ENCODE results near the gene MUC5AC.
"Not testable (repeated sequence)": the region's sequence is repeated elsewhere in the genome, so short reads cannot be mapped to it uniquely, and the experiment has no call there.

The MUC5AC gene

DNA sequence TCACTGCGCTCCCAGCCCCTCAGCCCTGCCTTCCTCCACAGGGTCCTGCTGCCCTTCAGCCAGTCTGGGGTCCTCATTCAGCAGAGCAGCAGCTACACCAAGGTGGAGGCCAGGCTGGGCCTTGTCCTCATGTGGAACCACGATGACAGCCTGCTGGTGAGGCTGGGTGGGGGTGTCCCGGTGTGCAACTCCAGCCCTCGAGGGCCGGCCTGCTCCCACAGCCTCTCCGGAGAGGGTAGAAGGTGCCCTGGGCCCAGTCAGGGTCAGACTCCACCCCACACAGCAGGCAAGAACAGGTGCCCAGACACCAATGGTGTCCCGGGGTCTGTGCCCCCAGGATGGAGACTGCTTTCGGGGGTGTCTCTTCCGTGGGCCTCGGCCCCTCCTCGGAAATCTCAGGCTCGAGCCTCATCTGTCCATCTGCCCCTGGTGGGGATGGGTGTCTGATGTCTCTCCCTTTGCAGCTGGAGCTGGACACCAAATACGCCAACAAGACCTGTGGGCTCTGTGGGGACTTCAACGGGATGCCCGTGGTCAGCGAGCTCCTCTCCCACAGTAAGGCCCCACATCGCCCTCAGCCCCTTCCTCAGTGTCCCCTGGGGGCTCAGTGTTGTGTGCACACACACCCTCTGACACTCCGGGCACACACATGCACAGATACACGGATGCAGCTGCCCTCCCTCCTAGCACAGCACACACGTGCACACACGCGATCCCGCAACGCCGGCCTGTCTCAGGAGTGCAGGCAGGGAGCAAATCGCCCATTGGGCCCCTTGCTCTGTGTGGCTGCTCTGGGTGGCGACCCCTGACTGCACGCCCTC is 4.9 kb downstream of the MUC5AC start:
- no peak for DNase-seq

DNA sequence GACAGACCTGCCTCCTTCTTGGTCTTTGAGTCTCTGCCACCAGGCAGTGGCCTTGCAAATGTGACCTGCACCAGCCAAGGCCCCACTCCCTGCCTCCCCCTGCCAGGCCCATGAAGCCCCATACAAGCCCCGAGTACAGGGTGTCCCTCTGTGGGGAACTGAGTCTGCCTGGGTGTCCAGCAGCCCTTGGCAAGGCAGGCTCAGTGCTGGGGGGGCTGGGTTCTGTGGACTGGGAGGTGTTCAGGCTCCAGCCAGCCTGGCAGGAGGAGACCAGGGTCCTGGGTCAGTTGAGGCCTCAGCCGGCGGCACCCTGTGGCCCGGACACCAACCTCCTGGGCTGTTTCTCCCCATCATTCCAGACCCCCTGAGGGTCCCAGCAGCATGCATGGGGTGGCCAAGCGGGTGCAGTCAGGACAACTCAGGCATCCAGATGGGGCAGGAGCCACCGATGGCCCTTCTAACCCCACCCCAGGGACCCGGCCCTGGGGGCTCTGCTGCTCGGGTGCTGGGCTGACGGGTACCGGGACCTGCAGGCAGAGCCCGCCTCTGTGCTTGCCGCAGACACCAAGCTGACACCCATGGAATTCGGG is 5.7 kb downstream of the MUC5AC start:
- no peak for DNase-seq

DNA sequence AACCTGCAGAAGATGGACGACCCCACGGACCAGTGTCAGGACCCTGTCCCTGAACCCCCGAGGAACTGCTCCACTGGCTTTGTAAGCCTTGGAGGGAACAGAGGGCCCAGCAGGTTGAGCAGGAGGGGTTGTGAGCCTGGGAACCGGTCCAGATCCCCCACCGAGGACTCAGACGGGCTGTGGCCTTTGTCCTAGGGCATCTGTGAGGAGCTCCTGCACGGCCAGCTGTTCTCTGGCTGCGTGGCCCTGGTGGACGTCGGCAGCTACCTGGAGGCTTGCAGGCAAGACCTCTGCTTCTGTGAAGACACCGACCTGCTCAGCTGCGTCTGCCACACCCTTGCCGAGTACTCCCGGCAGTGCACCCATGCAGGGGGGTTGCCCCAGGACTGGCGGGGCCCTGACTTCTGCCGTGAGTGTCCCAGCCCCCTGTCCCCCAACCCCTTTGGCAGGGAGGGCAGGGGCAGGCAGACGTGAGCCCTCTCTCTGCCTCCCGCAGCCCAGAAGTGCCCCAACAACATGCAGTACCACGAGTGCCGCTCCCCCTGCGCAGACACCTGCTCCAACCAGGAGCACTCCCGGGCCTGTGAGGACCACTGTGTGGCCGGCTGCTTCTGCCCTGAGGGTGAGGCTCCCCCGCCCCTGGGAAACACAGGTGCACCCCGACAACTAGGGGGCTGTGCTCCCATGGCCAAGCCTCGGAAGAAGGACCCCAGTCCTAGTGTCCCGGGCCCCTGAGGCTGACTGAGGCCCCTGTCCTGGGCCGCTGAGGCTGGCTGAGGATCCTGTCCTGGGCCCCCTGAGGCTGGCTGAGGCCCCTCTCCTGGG is 6.4 kb downstream of the MUC5AC start:
- no peak for DNase-seq

DNA sequence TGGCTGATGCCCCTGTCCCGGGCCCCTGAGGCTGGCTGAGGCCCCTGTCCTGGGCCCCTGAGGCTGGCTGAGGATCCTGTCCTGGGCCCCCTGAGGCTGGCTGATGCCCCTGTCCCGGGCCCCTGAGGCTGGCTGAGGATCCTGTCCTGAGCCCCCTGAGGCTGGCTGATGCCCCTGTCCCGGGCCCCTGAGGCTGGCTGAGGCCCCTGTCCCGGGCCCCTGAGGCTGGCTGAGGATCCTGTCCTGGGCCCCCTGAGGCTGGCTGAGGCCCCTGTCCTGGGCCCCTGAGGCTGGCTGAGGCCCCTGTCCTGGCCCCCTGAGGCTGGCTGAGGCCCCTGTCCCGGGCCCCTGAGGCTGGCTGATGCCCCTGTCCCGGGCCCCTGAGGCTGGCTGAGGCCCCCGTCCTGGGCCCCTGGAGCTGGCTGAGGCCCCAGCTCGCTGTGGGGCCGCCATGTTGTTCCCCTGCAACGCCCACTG is 7.1 kb downstream of the MUC5AC start:
- DNase-seq = not testable (repeated sequence)

DNA sequence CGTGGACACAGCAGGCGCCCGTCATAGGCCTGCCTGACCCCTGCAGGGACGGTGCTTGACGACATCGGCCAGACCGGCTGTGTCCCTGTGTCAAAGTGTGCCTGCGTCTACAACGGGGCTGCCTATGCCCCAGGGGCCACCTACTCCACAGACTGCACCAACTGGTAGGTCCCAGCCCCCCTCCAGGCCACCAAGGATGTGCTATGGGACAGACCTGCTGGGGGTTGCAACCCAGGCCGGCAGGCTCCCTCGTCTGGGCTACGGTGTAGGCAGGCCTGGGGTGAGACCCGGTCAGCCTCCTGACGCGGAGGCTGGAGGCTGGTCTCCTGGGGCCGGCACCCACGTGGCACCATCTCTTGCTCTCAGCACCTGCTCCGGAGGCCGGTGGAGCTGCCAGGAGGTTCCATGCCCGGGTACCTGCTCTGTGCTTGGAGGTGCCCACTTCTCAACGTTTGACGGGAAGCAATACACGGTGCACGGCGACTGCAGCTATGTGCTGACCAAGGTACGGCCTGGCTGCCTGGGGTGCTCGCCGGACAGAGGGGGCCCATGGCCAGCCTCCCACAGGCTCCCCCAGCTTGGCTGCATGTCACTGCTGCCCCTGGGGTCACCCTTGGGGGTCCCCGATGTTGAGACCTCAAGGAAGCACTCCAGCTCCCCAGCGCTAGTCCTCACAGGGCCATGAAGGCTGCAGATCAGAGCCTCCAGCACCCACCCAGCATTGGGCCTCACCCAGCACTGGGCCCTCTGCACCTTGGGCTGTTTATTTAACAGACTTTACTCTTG is 7.7 kb downstream of the MUC5AC start:
- DNase-seq = no peak

DNA sequence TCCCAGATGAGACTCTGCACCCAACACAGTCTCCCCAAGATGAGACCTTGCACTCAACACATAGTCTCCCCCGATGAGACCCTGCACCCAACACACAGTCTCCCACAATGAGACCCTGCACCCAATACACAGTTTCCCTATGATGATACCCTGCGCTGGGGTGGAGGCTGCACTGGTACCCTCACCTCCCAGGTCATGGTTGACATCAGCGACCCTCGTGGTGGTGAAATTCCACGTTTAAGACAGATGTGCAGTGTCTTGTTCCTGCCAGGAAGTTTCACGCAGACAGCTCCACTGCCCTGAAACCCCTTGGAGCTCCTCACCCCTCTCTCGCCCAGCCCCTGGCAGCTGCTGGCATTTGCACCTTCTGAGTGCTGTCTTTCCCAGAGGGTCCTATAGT is 9.5 kb downstream of the MUC5AC start:
- DNase-seq = no peak

DNA sequence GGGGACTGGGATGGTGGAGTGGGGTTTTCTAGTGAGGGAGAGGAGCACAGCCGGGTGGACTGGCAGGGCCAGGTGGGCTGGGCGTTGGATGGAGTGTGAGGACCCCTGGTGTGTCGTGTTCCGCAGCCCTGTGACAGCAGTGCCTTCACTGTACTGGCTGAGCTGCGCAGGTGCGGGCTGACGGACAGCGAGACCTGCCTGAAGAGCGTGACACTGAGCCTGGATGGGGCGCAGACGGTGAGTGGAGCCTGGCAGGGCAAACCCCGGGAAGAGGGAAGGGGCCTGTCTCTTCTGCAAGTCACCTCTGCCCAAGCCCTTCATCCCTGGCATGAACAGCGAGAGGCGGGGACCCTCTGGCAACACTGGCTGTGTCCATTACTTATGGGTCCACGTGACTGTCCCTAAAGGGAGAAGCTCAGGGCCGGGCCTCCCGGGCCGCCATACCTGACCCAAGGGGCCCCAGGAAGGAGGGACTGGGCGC is 10.0 kb downstream of the MUC5AC start:
- no peak for DNase-seq

DNA sequence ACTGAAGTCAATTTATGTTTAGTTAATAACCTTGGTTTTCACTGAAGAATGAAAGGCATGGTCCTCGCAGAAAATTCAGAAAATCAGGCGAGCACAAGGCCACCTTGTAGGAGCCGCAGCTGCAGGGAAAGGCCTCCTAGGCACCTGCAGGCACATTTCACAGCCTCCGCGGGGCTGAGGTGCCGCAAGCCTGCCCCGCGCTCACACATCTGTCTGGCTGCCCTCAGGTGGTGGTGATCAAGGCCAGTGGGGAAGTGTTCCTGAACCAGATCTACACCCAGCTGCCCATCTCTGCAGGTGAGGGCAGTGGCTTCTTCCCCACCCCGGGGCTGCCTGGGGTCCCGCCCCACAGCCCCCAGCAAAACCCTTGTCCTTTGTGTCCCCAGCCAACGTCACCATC is 10.5 kb downstream of the MUC5AC start:
- DNase-seq = no peak

DNA sequence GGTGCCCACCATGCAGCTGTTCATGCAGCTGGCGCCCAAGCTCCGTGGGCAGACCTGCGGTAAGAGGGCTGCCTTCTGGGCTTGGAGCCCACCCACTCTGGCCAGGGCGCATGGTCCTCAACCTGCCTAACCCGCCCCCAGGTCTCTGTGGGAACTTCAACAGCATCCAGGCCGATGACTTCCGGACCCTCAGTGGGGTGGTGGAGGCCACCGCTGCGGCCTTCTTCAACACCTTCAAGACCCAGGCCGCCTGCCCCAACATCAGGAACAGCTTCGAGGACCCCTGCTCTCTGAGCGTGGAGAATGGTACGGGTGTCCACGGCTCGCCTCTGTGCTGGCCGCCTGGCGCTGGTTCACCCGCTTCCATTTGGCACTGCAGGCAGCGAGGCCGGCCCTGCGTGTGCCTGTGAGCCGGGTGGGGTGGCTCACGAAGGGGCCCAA is 11.0 kb downstream of the MUC5AC start:
- no peak for DNase-seq

DNA sequence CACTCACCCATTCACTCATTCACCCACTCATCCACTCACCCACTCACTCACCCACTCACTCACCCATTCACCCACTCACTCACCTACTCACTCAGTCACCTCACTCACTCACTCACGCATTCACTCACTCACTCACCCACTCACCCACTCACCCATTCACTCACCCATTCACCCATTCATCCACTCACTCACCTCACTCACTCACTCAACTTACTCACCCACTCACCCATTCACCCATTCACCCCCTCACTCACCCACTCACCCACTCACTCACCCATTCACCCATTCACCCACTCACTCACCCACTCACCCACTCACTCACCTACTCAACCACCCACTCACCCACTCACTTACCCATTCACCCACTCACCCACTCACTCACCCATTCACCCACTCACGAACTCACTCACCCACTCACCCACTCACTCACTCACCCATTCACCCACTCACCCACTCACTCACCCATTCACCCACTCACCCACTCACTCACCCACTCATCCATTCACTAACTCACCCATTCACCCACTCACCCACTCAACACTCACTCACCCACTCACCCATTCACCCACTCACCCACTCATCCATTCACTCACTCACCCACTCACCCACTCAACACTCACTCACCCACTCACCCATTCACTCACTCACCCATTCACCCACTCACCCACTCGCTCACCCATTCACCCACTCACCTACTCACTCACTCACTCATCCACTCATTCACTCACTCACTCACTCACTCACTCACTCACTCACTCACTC is 13.7 kb downstream of the MUC5AC start:
- DNase-seq = no peak

DNA sequence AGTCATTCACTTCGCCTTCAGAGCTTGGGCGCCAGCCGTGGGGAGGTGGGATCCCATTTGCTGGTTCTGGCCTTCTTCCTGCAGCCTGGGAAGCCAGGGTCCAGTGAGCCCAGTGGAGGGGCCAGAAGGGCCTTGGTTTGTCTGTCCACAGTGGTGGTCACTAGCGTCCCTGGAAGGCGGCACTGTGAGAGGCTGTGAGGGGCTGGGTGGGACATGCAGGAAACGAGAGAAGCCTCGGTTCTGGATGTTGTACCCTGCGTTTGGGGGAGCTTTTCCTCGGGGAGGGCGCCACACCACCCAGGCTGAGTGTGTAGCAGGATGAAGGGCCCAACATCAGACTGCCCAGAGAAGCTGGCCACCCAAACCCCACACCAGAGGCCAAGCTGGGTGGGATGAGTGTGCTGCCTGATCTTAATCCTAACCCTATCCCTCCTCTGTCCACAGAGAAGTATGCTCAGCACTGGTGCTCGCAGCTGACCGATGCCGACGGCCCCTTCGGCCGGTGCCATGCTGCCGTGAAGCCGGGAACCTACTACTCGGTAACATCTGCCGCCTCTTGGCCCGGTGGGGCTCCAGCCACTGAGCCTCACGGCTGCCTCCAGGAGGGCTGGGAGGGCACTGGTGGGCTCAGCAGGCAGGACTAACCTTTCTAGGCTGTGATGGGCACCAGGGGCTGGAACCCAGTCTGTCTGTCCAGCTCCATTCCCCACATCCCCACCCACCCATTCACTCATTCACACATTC is 14.4 kb downstream of the MUC5AC start:
- no peak for DNase-seq

DNA sequence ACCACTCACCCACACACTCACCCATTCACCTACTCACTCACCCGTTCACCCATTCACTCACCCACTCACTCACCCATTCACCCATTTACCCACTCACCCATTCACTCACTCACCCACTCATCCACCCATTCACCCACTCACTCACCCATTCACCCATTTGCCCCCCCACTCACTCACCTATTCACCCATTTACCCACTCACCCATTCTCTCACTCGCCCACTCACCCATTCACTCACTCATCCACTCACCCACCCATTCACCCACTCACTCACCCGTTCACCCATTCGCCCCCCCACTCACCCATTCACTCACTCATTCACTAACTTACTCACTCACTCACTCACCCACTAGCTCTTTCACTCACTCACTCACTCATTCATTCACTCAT is 15.0 kb downstream of the MUC5AC start:
- DNase-seq = no peak

DNA sequence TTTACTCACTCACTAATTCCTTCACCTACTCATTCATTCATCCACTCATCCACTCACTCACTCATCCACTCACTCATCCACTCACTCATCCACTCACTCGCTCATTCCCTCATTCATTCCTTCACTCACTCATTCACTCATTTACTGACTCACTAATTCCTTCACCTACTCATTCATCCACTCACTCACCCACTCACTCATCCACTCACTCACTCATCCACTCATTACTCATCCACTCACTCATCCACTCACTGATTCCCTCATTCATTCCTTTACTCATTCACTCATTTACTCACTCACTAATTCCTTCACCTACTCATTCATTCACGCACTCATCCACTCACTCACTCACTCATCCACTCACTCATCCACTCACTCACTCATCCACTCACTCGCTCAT is 15.6 kb downstream of the MUC5AC start:
- not testable (repeated sequence) for DNase-seq

DNA sequence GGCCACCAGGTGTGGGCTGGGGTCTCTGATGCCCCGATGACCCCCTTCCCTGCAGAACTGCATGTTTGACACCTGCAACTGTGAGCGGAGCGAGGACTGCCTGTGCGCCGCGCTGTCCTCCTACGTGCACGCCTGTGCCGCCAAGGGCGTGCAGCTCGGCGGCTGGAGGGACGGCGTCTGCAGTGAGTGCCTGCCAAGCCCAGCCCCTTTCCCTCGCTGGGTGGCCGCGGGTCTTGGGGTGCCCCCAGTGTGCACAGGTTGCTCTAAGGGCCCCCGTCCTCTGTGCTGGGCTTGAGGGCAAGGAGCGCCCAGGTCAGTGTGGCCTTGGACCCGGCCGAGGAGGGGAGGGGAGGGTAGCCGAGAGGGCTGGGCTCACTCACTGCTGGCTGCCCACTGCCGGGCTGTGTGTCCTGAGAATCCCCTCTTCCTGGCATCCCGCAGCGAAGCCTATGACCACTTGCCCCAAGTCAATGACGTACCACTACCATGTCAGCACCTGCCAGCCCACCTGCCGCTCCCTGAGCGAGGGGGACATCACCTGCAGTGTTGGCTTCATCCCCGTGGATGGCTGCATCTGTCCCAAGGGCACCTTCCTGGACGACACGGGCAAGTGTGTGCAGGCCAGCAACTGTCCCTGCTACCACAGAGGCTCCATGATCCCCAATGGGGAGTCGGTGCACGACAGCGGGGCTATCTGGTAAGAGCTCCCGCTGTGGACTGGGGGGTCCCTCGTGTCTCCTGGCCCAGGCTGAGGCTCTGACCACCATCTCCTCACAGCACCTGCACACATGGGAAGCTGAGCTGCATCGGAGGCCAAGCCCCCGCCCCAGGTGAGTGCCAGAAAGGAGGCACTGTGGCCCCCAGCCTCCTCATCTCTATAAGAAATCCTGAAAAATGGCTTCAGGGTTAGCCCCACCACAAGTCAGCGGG is 17.0 kb downstream of the MUC5AC start:
- no peak for DNase-seq

DNA sequence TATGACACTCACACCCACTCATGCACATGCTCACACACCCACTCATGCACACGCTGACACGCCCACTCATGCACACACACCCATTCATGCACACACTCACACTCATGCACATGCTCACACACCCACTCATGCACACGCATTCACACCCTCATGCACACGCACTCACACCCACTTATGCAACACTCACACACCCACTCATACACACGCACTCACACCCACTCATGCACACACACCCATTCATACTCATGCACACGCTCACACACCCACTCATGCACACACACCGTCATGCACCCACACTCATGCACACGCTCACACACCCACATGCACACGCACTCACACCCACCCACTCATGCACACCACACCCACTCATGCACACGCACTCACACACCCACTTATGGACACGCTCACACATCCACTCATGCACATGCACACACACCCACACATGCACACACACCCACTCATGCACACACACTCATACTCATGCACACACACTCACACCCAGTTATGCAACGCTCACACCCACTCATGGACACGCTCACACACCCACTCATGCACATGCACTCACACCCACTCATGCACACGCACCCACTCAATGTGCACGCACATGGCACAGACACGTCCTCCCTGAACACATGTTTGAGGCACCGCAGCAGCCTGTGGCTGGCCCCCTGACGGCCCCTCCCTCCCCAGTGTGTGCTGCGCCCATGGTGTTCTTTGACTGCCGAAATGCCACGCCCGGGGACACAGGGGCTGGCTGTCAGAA is 17.9 kb downstream of the MUC5AC start:
- no peak for DNase-seq

DNA sequence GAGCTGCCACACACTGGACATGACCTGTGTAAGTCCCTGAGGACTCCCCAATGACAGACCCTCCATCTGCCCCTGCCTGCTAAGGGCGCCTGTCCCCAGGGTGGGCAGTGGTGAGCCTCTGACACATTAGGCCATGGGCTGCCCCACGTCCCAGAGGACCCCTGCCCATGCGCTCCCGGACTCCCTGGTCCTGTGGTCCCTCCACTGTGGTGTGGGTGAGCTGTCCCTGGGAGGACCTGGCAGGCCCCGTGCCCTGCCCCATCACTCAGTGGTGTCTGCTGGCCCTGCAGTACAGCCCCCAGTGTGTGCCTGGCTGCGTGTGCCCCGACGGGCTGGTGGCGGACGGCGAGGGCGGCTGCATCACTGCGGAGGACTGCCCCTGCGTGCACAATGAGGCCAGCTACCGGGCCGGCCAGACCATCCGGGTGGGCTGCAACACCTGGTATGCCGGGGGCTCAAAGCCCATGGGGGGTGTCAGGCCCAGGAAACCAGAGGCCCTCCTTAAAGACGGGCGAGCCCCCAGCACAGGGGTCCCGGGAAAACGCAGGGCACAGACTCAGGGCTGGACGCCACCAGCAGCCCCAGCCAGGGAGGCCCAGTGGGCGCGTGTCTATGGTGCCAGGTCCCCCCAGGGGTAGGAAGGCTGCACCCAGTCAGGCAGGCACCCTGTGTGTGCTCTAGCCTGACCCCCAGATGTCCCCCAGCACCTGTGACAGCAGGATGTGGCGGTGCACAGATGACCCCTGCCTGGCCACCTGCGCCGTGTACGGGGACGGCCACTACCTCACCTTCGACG is 18.7 kb downstream of the MUC5AC start:
- no peak for DNase-seq

DNA sequence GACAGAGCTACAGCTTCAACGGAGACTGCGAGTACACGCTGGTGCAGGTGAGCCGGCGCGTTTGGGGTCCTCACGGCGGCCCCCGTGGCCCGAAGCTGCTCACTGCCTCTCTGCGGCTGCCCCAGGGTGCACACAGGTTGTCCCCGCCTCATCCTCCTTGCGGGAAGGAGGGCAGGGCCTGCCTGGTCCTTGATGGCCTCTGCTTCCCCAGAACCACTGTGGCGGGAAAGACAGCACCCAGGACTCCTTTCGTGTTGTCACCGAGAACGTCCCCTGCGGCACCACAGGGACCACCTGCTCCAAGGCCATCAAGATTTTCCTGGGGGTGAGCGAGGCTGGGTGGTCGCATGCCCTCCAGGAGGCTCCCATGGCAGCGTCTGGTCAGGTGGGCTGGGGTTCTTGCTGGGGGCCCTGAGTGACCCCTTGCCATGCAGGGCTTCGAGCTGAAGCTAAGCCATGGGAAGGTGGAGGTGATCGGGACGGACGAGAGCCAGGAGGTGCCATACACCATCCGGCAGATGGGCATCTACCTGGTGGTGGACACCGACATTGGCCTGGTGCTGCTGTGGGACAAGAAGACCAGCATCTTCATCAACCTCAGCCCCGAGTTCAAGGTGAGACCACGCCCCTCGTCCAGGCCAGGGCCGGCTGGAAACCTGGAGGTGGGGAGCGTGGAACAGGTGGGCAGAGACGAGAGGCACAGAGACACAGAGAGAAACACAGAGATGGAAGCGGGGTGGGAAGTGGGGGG is 19.4 kb downstream of the MUC5AC start:
- DNase-seq = no peak

DNA sequence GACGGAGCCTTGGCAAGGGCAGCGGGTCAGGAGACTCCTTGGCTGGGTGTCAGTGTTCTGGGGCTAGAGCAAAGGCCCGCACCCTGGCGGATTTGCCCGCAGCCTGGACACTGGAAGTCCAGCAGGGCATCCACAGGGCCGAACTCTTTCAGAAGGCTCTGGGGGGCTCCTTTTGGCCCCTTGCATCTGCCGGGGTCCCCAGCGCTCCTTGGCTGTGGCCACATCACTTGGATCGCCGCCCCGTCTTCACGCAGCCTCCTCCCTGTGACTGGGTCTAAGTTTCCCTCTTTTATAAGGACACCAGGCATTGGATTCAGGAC is 20.0 kb downstream of the MUC5AC start:
- DNase-seq = no peak

Data from cerebellar nuclear complex (tissue), 1 donor.